NK-92 (cell line): ENCODE results near the gene HSPBP1.

ENCODE experiments used
- DNase-seq: peaks from one replicate; lab custom pipeline; 2025; ENCODE audit not compliant: unreplicated experiment; lab: John Stamatoyannopoulos, UW

The HSPBP1 gene

GRCh38 chr19:55275851-55276719, 3.8 kb downstream of the HSPBP1 start:
- no peak for DNase-seq

- no peak for DNase-seq
These were observed 5.8 kb downstream of the HSPBP1 start for GRCh38 chr19:55273978-55274707.

- no peak for DNase-seq
These were observed 7.8 kb downstream of the HSPBP1 start for GRCh38 chr19:55272142-55272541.

- DNase-seq: no peak
These were observed 9.6 kb downstream of the HSPBP1 start for GRCh38 chr19:55270172-55270942.

- DNase-seq: no peak
These were observed 10.6 kb downstream of the HSPBP1 start for GRCh38 chr19:55269299-55269698.

- DNase-seq: no peak
These were observed 13.1 kb downstream of the HSPBP1 start for GRCh38 chr19:55266840-55267239.

GRCh38 chr19:55266404-55266803, 13.5 kb downstream of the HSPBP1 start:
- no peak for DNase-seq

- no peak for DNase-seq
These were observed 14.1 kb downstream of the HSPBP1 start for GRCh38 chr19:55265723-55266386.

GRCh38 chr19:55265173-55265572, 14.7 kb downstream of the HSPBP1 start:
- DNase-seq: no peak

- DNase-seq: no peak
These were observed 15.4 kb downstream of the HSPBP1 start for GRCh38 chr19:55264531-55264930.

- no peak for DNase-seq
These were observed 17.6 kb downstream of the HSPBP1 start for GRCh38 chr19:55262359-55262758.

GRCh38 chr19:55261671-55262126, 18.2 kb downstream of the HSPBP1 start:
- DNase-seq: no peak

- no peak for DNase-seq
These were observed 20.2 kb downstream of the HSPBP1 start for GRCh38 chr19:55259540-55260210.

GRCh38 chr19:55258828-55259539, 20.9 kb downstream of the HSPBP1 start, which contains the start of gene PPP6R1:
TSS of gene PPP6R1 (minus strand) at chr19:55259017. CDS start at chr19:55247103, 11,914 bp downstream.
- peak; percentile 83 for DNase-seq

GRCh38 chr19:55258476-55258827, 21.5 kb downstream of the HSPBP1 start:
- no peak for DNase-seq

GRCh38 chr19:55257461-55258420, 22.2 kb downstream of the HSPBP1 start:
- DNase-seq: no peak

- DNase-seq: no peak
These were observed 23.1 kb downstream of the HSPBP1 start for GRCh38 chr19:55256562-55257460.
